ENCODE measurements around the gene DMPK.
"Not testable (repeated sequence)": the region's sequence is repeated elsewhere in the genome, so short reads cannot be mapped to it uniquely, and the experiment has no call there.

DMPK gene

DNA sequence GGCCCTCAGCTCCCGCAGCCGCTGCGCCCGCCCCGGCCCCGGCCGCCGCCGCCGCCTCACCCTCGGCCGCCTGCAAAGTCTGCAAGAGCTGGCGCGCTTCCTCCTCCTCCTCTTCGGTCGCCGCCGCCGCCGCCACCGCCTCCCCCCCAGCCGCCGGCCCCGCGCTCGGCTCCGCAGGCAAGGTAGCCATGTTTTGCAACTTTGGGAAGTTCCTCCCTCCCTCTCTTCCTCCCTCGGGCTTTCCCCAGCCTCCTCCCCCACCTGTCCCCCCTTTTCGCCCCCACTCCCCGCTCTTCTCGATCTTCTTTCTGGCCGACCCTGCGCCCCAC lies 13.7 kb downstream of the DMPK start:
- no peak for DNase-seq (ENCODE audit: low read depth)

DNA sequence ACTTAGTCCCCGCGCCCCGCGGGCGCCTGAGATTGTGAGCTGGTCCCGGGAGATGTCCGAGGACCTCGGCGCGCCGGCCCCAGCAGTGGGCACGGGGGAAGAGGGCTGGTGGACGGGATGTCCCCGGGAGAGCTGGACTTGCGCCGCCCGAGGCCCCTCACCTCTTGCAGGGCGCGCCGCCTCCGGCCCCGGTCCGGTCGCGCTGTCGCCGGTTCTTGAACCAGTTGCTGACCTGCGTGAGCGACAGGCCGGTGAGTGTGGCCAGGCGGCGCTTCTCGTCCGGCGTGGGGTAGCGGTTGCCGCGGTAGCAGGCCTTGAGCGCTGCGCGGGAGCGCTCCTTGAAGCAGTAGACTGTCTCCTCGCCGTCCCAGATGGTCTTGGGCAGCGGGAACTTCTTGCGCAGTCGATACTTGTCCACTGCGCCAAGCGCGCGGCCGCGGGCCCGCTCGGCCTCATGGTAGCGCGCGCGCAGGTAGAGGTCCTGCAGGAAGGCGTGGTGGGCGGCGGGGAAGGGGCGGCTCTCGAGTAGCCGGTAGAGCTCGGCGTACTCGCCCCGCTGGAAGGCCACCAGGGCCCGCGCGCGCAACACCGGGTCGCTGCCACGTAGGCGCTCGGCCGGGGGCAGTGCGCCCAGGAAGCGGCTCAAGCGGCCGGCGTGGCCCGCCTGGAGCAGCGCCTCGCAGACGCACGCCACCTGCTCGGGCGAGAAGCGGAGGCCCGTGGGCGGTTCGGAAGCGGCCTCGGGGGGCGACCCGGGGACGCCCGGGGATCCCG lies 14.2 kb downstream of the DMPK start:
- no peak for DNase-seq (ENCODE audit: low read depth)

DNA sequence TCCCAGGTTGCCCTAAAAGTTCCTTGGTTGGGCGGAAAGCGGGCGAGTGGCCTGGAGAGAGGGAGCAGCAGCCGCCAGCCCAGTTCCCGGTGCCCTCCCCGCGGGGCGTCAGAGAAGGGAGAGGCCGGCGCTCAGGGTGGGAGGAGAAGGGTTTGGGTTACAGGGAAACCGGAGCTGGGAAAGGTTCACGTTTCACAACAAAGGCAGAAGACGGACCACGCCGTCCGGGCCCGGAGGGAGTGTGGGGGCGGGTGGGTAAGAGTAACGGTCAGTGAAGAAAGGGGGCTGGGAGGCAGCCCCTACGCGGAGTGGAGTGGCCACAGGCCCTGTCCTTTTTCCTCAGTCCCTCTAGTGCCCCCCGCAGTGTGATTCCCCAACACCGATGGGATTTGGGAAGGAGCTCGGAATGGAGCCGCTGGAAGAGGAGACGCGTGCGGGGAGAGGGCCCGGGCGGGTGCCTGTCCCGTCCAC lies 14.8 kb downstream of the DMPK start:
- no peak for DNase-seq (ENCODE audit: low read depth)

DNA sequence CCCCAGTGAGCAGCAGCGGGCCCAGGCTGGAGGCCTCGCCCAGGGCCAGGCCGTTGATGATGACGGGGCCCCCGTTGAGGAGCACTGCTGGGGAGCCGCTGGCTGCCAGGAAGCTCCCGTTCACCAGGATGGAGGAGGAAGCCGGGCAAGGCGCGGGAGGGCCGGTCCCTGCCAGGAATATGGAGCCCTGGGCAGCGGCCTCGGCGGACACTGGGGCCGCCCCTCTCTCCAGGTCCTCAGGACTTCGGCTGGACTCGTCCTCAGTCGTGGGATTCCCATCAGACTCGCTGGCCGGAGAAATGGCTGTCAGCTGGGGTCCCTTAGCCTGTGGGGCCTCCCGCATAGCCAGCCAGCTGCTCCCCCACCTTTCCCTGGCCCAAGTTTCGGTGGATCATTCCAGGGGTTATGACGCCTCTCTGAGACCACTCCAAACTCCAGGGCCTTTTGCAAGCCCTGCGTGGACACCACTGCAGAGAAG lies 15.4 kb downstream of the DMPK start:
- DNase-seq (ENCODE audit: low read depth), result no peak

DNA sequence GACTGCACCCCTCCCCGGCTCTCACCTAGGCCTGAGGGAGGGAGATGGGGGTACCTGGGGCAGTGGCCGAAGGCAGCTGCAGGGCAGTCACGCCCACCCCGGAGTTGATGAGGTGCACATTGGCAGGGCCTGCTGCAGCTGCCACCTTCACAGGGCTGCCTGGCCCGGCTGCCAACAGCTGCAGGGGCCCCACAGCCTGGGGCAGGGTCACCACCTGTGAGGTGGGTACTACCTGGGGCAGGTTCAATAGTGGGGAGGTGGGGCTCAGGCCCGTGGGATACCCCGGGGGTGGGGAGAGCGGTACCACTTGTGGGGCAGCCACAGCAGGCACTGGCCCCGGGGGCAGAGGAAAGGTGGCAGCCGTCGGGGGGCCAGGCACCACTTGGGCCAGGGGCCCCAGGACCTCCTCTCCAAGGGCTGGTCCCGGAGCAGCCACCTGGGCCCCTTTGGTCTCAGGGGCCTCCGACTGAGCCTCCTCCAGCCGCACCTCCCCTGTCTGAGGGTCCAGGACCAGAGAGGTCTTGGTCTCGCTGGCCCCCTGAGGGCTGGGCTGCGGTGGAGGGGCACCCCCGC lies 15.9 kb downstream of the DMPK start:
- DNase-seq (ENCODE audit: low read depth), result no peak

DNA sequence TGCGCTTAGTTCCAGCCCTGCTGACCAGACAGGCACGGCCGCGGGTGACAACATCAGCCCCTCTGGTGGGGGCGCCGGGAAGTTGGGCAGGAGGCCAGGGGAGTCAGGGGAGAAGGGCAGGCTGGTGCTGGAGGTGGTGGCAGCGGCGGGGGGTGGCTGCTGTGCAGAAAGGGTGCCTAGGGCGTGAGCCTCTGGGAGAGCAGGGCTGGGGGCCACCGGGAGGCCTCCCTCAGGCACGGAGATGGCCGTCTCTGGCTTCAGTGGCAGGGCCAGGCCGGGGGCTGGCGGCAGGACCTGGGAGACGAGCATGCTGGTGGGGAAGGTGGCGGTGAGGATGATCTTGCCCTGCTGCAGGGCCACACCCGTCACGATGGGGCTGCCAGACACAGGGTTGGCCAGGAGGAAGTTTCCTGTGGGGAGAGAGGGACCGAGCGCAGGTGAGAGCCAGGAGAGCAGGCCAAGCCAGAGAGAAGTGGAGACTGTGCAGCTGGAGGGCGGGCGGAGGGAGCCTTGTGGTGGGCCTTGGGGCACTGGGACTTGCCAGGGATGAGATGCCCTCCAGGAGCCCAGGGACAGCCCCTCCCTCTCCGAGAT lies 16.5 kb downstream of the DMPK start:
- no peak for DNase-seq (ENCODE audit: low read depth)

DNA sequence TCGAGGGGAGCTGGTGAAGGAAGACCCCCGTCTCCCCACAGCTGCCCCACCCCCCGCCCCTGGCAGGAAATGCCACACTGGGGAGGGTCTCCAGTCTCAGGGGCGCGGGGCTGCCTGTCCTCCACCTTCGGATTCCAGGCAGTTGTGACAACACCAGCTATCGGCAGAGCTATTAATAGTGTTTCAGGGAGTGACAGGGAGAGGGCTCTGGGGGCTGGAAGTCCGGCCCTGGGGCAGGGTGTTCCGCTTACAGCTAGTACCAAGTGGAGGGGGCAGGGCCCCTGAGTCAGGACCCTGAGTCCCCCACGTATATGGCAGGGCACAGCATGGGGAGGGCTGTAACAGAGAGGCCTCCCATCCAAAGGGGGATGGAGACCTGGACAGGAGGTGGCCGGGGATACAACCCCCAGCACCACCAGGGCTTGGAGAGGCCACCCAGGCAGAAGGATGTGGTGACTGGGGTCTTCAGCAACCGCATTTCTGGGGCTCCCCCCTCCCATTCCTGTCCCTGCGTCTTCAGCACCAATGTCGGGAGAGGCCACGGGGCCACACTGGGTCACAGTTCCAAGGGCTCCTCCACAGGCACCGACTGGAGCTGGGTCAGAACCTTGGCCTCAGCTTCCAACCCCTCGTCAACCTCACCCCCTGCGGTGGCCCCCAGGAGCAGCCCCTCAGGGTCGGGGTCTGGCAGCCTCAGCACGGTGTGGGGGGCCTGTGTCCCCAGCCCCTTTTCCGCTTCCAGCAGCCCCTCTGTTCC lies 17.2 kb downstream of the DMPK start:
- DNase-seq (ENCODE audit: low read depth), result no peak

DNA sequence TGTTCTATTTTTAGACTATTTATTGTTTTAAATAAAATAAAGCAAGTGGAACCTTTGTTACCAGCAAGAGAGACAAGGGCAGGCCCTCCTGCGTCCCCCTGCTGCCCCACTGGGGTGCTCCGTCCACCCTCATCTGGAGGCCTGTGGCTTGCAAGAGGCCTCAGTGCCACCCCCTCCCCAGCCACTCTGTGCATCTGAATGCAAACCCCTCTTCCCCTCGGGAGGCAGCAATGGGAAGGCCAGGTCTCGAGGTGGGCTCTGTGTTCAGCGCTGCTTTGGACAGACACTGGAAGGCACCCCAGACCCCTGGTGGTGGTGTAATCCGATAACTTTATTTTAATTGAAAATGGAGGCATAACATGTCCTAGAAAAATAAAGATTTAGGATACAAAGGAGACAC lies 17.8 kb downstream of the DMPK start:
- no peak for DNase-seq (ENCODE audit: low read depth)

DNA sequence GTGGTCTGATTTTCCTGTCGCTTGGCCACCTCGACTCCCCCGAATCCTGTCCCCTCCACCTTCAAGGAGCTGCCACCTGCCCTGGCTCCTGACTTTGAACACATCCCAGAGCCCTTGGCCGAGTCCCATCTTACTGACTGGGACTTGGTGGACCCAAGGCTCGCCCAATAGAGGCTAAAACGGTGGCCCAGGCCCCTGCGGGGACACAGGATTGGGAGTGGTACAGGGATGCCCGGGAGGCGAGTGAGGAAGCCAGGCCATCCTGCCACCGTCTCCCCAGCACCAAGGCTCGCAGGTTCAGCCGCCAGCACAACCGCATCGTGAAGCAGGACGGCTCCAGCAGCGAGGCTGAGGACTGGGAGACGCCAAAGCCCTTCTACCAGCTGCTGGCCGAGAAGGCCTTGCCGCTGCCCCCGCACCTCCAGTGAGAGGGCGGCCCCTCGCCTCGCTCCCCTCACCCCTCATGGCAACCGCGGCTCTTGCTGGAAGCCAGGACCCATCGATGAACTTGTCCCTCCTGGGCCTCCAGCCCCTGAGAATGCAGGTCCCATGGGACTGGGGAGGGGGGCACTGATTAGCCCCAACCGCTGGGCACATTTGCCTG lies 18.5 kb downstream of the DMPK start:
- DNase-seq (ENCODE audit: low read depth), result no peak

DNA sequence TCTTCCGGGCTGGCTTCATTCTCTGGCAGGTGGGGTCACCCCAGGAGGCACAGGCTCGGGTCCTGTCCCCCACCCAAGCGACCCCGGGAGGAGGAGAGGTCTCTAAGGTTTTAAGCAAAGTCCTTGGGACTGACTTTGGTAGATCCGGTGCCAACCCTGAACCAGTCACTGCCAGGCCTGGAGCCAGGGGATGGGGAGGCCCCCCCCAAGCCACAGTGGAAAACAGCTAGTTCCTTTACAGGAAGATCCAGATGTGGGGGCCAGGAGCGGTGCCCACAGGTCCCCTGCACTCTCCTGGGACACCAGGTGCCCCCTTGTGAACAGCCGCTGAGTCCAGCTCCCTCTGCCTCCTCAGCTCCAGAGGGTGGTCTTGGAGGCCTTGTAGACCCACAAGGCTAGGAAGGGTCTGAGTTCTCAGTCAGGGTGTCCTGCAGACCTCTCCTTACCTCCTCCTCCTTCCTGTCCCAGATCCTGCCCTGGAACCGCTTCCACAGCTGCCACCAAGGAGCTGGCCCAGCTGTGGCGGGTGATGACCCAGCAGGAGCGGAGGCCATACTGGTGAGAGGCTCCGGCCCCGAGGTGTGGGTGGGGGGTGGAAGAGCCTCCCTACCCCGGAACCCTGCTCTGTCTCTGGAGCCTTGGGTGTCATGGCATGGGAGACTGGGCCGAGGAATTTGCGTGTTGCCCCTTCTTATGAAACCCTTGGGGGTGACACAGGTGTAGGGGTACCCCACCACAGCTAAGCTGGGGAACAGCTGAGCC lies 19.2 kb downstream of the DMPK start:
- DNase-seq (ENCODE audit: low read depth), result no peak

DNA sequence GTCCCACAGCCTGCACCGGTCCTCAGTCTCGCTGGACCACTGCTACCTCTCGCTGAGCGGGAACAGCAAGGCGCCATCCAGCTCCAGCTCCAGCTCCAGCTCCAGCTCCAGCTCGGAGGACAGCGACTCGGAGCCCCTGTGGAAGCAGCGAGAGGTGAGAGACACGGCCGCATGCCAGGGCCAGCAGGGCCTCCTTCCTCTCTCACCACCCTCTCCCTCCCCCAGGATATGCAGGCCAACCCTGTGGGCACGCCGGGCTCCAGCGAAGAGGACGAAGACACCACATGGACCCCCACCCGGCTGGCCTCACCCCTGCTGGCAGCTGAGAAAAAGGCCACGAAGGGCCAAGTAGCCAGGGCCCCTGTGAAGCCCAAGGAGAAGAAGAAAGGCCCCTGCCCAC lies 20.6 kb downstream of the DMPK start:
- no peak for DNase-seq (ENCODE audit: low read depth)

DNA sequence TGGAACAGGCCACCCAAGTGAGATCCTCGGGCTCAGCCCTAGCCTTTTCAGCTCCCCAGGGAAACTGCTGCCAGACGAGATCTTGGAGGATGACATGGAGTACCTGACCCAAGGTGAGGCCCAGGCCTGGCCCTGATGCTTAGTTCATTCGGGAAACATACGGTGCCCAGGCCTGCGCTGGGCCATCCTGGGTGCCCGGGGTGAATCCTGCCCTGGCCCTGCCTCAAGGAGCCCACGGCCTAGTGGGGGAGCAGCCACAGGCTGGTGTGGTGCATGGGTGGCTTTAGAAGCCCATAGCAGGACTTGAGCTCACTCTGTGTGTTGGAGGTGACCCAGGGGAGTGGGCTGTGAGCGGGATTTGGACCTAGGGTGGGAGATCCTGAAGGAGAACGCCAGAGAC lies 23.4 kb downstream of the DMPK start:
- no peak for DNase-seq (ENCODE audit: low read depth)

DNA sequence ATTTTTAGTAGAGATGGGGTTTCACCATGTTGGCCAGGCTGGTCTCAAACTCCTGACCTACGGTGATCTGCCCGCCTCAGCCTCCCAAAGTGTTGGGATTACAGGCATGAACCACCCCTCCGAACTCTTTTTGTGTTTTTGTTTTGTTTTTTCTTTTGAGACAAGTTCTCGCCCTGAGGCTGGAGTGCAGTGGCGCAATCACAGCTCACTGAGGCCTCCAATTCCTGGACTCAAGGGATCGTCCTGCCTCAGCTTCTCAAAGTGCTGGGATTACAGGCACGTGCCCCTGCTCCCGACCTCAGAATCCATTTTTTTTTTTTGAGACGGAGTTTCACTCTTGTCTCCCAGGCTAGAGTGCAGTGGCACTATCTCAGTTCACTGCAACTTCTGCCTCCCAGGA lies 24.6 kb downstream of the DMPK start:
- DNase-seq (ENCODE audit: low read depth), result no peak

DNA sequence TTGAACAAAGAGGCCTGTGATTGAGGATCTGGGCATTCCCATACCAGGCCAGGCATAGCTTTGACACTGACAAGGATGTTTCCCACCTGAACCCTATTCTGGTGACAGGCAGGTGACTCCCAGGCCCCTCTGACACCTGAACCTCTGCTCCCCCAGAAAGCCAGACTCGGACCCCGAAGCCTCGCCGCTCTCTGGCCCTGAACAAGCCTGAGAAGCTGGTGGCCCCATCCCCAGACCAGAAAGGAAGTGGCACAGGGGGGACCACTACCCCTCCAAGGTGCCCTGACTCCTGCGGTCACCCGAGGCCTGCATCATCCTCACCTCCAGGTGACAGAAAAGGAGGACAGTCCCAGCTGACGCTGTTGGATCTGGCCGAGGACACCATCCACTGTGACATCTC lies 28.0 kb downstream of the DMPK start:
- DNase-seq (ENCODE audit: low read depth), result no peak

DNA sequence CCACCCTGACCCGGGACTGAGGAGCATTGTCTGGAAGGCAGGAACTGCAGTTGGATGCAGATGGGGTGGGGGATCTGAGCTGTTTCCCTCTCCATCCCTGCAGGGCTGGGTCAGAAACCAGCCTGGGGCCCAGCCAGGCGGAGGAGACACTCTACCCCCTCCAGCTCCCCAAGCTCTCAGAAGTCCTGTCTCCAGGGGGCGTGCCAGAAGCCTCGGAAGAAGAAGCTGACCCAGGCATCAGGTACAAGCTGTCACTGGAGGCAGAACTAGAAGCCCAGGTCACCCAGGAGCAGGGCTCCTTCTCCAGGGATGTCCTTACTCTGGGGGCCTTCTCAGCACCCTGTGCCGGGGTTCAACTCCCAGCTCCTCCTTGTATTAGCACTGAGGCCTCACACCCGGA lies 28.7 kb downstream of the DMPK start:
- DNase-seq (ENCODE audit: low read depth), result no peak

DNA sequence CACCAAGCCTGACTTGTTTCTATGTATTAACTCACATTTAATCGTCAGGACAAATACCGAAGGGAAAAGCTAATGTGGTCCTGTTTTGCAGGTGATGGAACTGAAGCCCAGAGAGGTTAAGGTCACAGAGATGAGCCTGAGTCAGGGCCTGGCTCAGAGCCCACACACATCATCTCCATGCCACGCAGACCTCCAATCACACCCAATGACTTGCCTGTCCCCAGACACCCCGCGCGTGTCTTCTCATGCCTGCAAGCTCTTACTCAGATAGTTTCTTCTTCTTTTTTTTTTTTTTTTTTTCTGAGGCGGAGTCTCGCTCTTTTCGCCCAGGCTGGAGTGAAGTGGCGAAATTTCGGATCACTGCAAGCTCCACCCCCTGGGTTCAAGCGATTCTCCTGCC lies 29.7 kb downstream of the DMPK start:
- no peak for DNase-seq (ENCODE audit: low read depth)

DNA sequence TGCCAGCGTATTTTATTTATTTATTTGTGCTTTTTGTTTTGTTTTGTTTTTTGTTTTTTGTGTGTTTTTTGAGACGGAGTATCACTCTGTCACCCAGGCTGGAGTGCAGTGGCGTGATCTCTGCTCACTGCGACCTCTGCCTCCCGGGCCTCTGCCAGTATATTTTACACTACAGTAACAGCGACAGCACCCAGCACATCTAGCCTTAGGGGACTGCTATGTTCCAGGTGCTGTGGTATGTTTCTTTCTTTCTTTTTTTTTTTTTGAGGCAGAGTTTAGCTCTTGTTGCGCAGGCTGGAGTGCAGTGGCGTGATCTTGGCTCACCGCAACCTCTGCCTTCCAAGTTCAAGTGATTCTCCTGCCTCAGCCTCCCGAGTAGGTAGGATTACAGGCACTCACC lies 30.8 kb downstream of the DMPK start:
- not testable (repeated sequence) for DNase-seq (ENCODE audit: low read depth)

DNA sequence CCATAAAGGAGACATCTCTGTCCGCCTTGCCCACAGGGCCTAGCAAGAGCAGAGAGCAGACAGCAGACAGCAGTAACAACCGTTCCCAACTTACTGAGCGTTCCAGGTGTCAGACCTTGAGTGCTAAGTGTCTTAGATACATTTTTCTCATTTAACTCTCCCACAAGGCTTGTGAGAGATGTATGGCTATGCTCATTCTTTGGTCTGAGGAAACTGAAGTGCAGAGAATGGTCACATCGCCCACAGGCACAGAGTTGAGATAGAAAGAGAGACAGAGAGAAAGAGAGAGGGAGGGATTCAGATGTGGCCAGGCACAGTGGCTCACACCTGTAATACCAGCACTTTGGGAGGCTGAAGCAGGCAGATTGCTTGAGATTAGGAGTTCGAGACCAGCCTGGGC lies 34.8 kb downstream of the DMPK start:
- no peak for DNase-seq (ENCODE audit: low read depth)

DNA sequence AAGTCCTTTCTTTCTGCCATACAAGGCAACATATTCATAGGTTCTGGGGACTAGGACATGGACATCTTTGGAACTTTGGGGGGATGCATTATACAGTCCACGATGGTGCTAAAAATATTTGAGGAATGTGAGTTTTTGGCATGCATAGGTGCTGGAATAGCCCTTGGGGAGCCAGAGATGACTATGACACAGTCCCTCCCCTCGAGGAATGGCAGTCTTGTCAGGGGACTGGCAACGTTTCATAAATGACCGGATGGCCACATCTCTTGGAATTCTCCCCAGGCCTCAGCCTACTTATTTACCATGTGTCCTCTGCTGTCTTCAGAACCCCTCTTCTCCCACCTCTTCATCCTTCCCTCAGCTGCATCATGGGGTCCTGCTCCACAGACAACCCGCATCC lies 35.4 kb downstream of the DMPK start:
- no peak for DNase-seq (ENCODE audit: low read depth)

DNA sequence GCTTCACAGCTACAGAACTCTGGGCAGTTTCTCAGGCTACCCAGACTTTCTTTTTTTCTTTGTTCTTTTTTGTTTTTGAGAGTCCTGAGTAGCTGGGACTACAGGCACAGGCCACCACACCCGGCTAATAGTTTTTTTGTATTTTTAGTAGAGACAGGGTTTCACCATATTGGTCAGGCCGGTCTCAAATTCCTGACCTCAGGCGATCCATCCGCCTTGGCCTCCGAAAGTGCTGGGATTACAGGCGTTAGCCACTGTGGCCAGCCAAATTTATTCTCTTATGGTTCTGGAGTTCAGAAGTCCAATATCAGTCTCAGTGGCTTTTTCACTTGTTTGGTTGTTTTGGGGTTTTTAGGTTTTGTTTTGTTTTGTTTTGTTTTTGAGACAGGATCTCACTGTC lies 36.7 kb downstream of the DMPK start:
- no peak for DNase-seq (ENCODE audit: low read depth)

DNA sequence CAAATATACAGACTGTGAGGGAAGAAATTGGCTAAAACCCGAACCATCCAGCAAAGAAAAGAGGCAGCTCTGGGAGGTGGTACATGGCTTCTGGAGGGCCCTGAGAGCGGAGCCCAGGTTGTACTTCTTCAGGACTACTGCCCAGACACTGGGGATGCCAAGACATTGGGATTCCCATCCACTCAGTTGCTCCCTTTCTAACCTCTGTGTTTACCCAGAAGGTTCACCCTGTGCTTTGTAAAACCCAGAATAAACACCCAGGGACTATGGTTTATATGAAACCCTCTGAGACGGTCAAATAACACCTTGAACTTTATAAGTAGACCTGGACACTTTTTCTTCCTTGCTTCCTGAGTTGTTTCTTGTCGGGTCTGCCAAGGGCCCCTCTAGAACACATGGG lies 39.3 kb downstream of the DMPK start:
- DNase-seq (ENCODE audit: low read depth), result no peak
